Esophagus muscularis mucosa (tissue), 4 donors: ENCODE measurements around the gene FMN1.

Experiments
- CTCF ChIP-seq, 3 experiments: fragments of 200-600 bp in 2 of 3; fragments of 450-650 bp in 1 of 3; sonication (generic) in 2 of 3; IDR thresholded peaks; one replicate each; pipeline ENCODE4 v1.5.1; 2017 to 2019; ENCODE audit warnings: antibody characterized with exemption in 3 of 3, mild to moderate bottlenecking in 2 of 3, moderate library complexity in 1 of 3
- EP300 ChIP-seq: sonication (generic); formaldehyde crosslinking; IDR thresholded peaks from one replicate; pipeline ENCODE4 v1.6.1; 2017; ENCODE audit warnings: antibody characterized with exemption
- POLR2A ChIP-seq: fragments of 450-650 bp; IDR thresholded peaks from one replicate; pipeline ENCODE4 v1.6.1; 2017; ENCODE audit warnings: antibody characterized with exemption, moderate library complexity, mild to moderate bottlenecking, low read depth

DNA sequence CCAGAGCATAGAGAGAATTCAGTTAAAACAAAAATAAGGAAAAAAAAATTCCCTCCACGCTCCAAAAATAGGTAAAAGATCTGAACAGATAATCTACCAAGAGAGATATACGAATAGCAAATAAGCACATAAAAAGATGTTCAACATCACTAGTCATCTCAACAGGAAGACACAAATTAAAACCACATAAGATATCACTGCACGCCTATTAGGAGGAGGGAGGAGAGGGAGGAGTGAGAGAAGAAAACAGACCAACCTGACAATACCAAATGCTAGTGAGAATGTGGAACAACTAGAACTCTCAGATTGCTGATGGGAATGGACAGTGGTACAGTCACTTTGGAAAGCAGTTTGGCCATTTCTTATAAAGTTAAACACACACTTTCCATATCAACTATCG is 212.5 kb downstream of the FMN1 start:
- no peak for TF ChIP-seq POLR2A
- TF ChIP-seq EP300, result no peak
- no peak for TF ChIP-seq CTCF (IDR thresholded peaks at IDR 0.05)
